HepG2 (cell line): Measurements from ENCODE around the gene CUL9. TPM values are rescaled to one million over a fixed set of nuclear protein-coding genes. Genes with fewer than 3 reads are reported as not detected.

Experiments
- GATAD1 ChIP-seq: IDR thresholded peaks from 2 replicates; pipeline ENCODE4 v1.6.1; 2016; ENCODE audit warnings: missing genetic modification reagents, missing compliant biosample characterization
- IRF2 ChIP-seq: IDR thresholded peaks from 2 replicates; pipeline ENCODE4 v1.6.1; 2018; ENCODE audit warnings: missing genetic modification reagents, missing compliant biosample characterization
- KLF11 ChIP-seq: IDR thresholded peaks from 2 replicates; pipeline ENCODE4 v1.6.1; 2016; ENCODE audit warnings: missing compliant biosample characterization
- NCOA2 ChIP-seq: sonication (generic); formaldehyde crosslinking; IDR thresholded peaks from 2 replicates; pipeline ENCODE4 v1.8.0; 2022; ENCODE audit warnings: inconsistent platforms
- NFKBIZ ChIP-seq: IDR thresholded peaks from 2 replicates; pipeline ENCODE4 v1.6.1; 2018; ENCODE audit warnings: missing genetic modification reagents, missing compliant biosample characterization
- SOX5 ChIP-seq: IDR thresholded peaks from 2 replicates; pipeline ENCODE4 v1.6.1; 2016; ENCODE audit warnings: borderline replicate concordance
- ZBTB7B ChIP-seq: sonication (generic); formaldehyde crosslinking; IDR thresholded peaks from 2 replicates; pipeline ENCODE4 v1.4.0; 2020; ENCODE audit warnings: missing genetic modification reagents
- ZMAT3 ChIP-seq: sonication (generic); formaldehyde crosslinking; conservative IDR thresholded peaks from 2 replicates; pipeline ENCODE4 v1.7.0; 2021; ENCODE audit warnings: missing genetic modification reagents
- ZNF224 ChIP-seq: sonication (generic); formaldehyde crosslinking; IDR thresholded peaks from 2 replicates; pipeline ENCODE4 v1.5.0; 2020; ENCODE audit warnings: mild to moderate bottlenecking, missing genetic modification reagents
- polyA plus RNA-seq, 8 experiments: library from polyadenylated mRNA; depleted of rRNA in 3 of 8; stranded (reverse) in 7 of 8; unstranded in 1 of 8; fragments of >200 nt; fragmentation: Illumina TruSeq in 4 of 8; extraction: Trizol in 4 of 8; gene quantifications; 2 replicates each; pipeline versions ENCODE4 v1.2.1 to v1.2.3, GENCODE V29; 2011 to 2016; ENCODE audit warnings: low read depth in 4 of 8, missing spikeins in 1 of 8, mixed read lengths in 1 of 8; ENCODE audit not compliant: insufficient read depth in 1 of 8
- total RNA-seq, 5 experiments: library from RNA; depleted of rRNA; stranded (reverse); fragments of >200 nt; fragmentation: Illumina TruSeq; extraction: Trizol; gene quantifications; 2 replicates each; pipeline ENCODE4 v1.2.3, GENCODE V29; 2016; ENCODE audit warnings: low read depth in 1 of 5
- TF ChIP-seq, protein P1 (sequence below): sonication (generic); formaldehyde crosslinking; IDR thresholded peaks from 2 replicates; pipeline ENCODE4 v1.4.0; 2020; ENCODE audit warnings: missing genetic modification reagents
- TF ChIP-seq, protein P2 (sequence below): IDR thresholded peaks from 2 replicates; pipeline ENCODE4 v1.6.1; 2016
- TF ChIP-seq, protein P3 (sequence below): sonication (generic); formaldehyde crosslinking; IDR thresholded peaks from 2 replicates; pipeline ENCODE4 v1.5.1; 2020; ENCODE audit warnings: mild to moderate bottlenecking, missing genetic modification reagents, borderline replicate concordance
- TF ChIP-seq, protein P4 (sequence below): IDR thresholded peaks from 2 replicates; pipeline ENCODE4 v1.6.1; 2016; ENCODE audit warnings: mild to moderate bottlenecking
- TF ChIP-seq, protein P5 (sequence below): sonication (generic); formaldehyde crosslinking; IDR thresholded peaks from 2 replicates; pipeline ENCODE4 v1.5.0; 2020; ENCODE audit warnings: mild to moderate bottlenecking, missing genetic modification reagents, borderline replicate concordance
- TF ChIP-seq, protein P6 (sequence below): sonication (generic); formaldehyde crosslinking; IDR thresholded peaks from 2 replicates; pipeline ENCODE4 v1.5.0; 2020; ENCODE audit warnings: mild to moderate bottlenecking, missing genetic modification reagents

The CUL9 gene
- total and polyA plus RNA-seq, 2 of the 13 experiments (the other 11 are each of a cell fraction or from before 2014, with no cell fraction given): 11.4 to 13.7 TPM

DNA sequence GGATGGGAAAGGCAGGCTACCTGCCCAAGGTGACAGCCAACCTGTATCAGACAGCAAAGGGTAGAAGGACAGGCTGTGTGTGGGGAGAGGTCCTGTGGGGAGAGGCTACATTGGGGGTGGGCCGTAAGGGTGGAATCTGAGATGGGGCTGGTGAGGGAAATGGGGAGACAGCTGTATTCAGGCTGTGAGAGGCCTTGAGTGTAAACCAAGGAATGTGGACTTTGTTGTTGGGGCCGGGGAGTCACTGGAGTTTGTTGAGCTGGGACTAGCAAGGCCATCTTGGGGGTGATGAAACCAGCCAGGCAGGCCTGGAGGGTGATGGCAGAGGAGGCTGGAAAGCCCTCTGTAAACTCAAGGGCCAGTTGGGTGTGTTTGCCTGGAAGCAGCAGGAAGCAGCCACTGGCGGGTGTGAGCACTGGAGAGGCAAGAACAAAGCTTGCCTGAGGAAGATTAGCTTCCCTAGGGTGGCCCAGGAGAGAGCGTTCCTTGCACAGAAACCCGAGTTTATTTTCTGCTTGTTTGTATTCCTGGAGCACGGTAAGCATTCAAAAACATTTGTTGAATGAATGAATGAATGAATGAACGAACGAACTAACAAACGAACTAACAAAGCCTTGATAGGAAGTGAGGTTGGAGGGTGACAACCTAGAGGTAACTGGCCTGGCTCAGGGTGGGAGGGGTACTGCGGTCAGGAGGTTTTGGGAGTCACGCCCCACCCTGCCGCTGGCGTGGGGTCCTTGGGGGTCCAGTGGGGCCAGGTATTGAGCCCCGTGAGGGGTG, 80.2 kb downstream of the CUL9 start (continued):
- no peak for TF ChIP-seq ZMAT3 (CRISPR knock-in tag)
- TF ChIP-seq KLF11 (CRISPR knock-in tag): no peak
- TF ChIP-seq SOX5 (CRISPR knock-in tag): 0 out of 2 replicates have a peak, but pooled peaks have one; percentile 23
- TF ChIP-seq, protein P1, sequence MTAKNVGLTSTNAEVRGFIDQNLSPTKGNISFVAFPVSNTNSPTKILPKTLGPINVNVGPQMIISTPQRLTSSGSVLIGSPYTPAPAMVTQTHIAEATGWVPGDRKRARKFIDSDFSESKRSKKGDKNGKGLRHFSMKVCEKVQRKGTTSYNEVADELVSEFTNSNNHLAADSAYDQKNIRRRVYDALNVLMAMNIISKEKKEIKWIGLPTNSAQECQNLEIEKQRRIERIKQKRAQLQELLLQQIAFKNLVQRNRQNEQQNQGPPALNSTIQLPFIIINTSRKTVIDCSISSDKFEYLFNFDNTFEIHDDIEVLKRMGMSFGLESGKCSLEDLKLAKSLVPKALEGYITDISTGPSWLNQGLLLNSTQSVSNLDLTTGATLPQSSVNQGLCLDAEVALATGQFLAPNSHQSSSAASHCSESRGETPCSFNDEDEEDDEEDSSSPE (CRISPR knock-in tag): 0 out of 2 replicates have a peak, but pooled peaks have one; percentile 27
- TF ChIP-seq, protein P2, sequence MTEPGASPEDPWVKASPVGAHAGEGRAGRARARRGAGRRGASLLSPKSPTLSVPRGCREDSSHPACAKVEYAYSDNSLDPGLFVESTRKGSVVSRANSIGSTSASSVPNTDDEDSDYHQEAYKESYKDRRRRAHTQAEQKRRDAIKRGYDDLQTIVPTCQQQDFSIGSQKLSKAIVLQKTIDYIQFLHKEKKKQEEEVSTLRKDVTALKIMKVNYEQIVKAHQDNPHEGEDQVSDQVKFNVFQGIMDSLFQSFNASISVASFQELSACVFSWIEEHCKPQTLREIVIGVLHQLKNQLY (CRISPR knock-in tag): 0 out of 2 replicates have a peak, but pooled peaks have one; percentile 13
- no peak for TF ChIP-seq NFKBIZ (CRISPR knock-in tag)
- TF ChIP-seq NCOA2: peak; percentile 65
- TF ChIP-seq, protein P3, sequence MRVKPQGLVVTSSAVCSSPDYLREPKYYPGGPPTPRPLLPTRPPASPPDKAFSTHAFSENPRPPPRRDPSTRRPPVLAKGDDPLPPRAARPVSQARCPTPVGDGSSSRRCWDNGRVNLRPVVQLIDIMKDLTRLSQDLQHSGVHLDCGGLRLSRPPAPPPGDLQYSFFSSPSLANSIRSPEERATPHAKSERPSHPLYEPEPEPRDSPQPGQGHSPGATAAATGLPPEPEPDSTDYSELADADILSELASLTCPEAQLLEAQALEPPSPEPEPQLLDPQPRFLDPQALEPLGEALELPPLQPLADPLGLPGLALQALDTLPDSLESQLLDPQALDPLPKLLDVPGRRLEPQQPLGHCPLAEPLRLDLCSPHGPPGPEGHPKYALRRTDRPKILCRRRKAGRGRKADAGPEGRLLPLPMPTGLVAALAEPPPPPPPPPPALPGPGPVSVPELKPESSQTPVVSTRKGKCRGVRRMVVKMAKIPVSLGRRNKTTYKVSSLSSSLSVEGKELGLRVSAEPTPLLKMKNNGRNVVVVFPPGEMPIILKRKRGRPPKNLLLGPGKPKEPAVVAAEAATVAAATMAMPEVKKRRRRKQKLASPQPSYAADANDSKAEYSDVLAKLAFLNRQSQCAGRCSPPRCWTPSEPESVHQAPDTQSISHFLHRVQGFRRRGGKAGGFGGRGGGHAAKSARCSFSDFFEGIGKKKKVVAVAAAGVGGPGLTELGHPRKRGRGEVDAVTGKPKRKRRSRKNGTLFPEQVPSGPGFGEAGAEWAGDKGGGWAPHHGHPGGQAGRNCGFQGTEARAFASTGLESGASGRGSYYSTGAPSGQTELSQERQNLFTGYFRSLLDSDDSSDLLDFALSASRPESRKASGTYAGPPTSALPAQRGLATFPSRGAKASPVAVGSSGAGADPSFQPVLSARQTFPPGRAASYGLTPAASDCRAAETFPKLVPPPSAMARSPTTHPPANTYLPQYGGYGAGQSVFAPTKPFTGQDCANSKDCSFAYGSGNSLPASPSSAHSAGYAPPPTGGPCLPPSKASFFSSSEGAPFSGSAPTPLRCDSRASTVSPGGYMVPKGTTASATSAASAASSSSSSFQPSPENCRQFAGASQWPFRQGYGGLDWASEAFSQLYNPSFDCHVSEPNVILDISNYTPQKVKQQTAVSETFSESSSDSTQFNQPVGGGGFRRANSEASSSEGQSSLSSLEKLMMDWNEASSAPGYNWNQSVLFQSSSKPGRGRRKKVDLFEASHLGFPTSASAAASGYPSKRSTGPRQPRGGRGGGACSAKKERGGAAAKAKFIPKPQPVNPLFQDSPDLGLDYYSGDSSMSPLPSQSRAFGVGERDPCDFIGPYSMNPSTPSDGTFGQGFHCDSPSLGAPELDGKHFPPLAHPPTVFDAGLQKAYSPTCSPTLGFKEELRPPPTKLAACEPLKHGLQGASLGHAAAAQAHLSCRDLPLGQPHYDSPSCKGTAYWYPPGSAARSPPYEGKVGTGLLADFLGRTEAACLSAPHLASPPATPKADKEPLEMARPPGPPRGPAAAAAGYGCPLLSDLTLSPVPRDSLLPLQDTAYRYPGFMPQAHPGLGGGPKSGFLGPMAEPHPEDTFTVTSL: peak; percentile 63; the same call in 1 of the 2 replicates
- TF ChIP-seq GATAD1 (CRISPR knock-in tag): 0 out of 2 replicates have a peak, but pooled peaks have one; percentile 48
- TF ChIP-seq, protein P4, sequence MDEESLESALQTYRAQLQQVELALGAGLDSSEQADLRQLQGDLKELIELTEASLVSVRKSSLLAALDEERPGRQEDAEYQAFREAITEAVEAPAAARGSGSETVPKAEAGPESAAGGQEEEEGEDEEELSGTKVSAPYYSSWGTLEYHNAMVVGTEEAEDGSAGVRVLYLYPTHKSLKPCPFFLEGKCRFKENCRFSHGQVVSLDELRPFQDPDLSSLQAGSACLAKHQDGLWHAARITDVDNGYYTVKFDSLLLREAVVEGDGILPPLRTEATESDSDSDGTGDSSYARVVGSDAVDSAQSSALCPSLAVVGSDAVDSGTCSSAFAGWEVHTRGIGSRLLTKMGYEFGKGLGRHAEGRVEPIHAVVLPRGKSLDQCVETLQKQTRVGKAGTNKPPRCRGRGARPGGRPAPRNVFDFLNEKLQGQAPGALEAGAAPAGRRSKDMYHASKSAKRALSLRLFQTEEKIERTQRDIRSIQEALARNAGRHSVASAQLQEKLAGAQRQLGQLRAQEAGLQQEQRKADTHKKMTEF (CRISPR knock-in tag): peak; percentile 25; the same call in 1 of the 2 replicates
- 0 out of 2 replicates have a peak, but pooled peaks have one; percentile 12 for TF ChIP-seq ZNF224
- TF ChIP-seq, protein P5, sequence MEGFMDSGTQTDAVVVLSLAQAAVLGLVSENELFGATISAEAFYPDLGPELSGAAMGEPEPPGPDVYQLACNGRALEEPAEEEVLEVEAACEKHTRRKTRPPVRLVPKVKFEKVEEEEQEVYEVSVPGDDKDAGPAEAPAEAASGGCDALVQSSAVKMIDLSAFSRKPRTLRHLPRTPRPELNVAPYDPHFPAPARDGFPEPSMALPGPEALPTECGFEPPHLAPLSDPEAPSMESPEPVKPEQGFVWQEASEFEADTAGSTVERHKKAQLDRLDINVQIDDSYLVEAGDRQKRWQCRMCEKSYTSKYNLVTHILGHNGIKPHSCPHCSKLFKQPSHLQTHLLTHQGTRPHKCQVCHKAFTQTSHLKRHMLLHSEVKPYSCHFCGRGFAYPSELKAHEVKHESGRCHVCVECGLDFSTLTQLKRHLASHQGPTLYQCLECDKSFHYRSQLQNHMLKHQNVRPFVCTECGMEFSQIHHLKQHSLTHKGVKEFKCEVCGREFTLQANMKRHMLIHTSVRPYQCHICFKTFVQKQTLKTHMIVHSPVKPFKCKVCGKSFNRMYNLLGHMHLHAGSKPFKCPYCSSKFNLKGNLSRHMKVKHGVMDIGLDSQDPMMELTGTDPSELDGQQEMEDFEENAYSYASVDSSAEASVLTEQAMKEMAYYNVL (CRISPR knock-in tag): 0 out of 2 replicates have a peak, but pooled peaks have one; percentile 12
- peak; percentile 55; the same call in 1 of the 2 replicates for TF ChIP-seq IRF2
- TF ChIP-seq ZBTB7B (CRISPR knock-in tag): peak; percentile 59; the same call in 1 of the 2 replicates
- TF ChIP-seq, protein P6, sequence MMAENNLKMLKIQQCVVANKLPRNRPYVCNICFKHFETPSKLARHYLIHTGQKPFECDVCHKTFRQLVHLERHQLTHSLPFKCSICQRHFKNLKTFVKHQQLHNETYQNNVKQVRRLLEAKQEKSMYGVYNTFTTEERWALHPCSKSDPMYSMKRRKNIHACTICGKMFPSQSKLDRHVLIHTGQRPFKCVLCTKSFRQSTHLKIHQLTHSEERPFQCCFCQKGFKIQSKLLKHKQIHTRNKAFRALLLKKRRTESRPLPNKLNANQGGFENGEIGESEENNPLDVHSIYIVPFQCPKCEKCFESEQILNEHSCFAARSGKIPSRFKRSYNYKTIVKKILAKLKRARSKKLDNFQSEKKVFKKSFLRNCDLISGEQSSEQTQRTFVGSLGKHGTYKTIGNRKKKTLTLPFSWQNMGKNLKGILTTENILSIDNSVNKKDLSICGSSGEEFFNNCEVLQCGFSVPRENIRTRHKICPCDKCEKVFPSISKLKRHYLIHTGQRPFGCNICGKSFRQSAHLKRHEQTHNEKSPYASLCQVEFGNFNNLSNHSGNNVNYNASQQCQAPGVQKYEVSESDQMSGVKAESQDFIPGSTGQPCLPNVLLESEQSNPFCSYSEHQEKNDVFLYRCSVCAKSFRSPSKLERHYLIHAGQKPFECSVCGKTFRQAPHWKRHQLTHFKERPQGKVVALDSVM (CRISPR knock-in tag): peak; percentile 33; the same call in 1 of the 2 replicates
